Measurements from ENCODE around the gene DNAJC17. TPM values are rescaled to one million over a fixed set of nuclear protein-coding genes. Genes with fewer than 3 reads are reported as not detected.

Gene DNAJC17
- total and polyA plus RNA-seq, 12 donors = 27.4 to 174 (median 42.6) TPM

- peaks cover 0 to 18% of the 10 kb centered on the region in 2 donors for H3K4me1 ChIP-seq (replicated peaks in 1 of 2)
- peaks cover 0 to 29% of the 10 kb centered on the region in 2 donors for H3K36me3 ChIP-seq (replicated peaks in 1 of 2)
- TF ChIP-seq POLR2A (IDR thresholded peaks at IDR 0.05) = no peak
- no peak for TF ChIP-seq CTCF (IDR thresholded peaks at IDR 0.05)
- intact Hi-C loops (cut with DNase I) = no loop called here
- WGBS, 4 donors = 90 to 93% (median 93%) methylated on average over 2 to 4 of the region's 4 CpGs
- H3K27me3 ChIP-seq = no peaks in the 10 kb centered on the region
- H3K9me3 ChIP-seq (replicated peaks in 1 of 3) = no peaks in the 10 kb centered on the region
- H3K4me3 ChIP-seq = no peak overlapping the region
- H3K27ac ChIP-seq = no peak overlapping the region
- DNase-seq = no peak
These were observed 56.4 kb downstream of the DNAJC17 start for GRCh38 chr15:40750885-40751284.

- Histone ChIP-seq H3K4me1 (replicated peaks in 1 of 2) (peaks cover 0 to 12% of the 10 kb centered on the region in 2 donors), H3K9me3 (replicated peaks in 1 of 3) (no peaks in the 10 kb centered on the region), H3K27ac (no peak overlapping the region), H3K4me3 (no peak overlapping the region), H3K36me3 (replicated peaks in 1 of 2) (peaks cover 0 to 37% of the 10 kb centered on the region in 2 donors), H3K27me3 (no peaks in the 10 kb centered on the region)
- no peak for DNase-seq
- WGBS, 4 donors = 89 to 98% (median 97%) methylated on average over 3 to 4 of the region's 4 CpGs
- intact Hi-C loops (cut with DNase I) = no loop called here
- no peak for TF ChIP-seq POLR2A (IDR thresholded peaks at IDR 0.05)
- no peak for TF ChIP-seq CTCF (IDR thresholded peaks at IDR 0.05)
These were observed 58.1 kb downstream of the DNAJC17 start for GRCh38 chr15:40749151-40749630.

- TF ChIP-seq POLR2A (IDR thresholded peaks at IDR 0.05) (no peak), CTCF (IDR thresholded peaks at IDR 0.05) (no peak)
- intact Hi-C loops (cut with DNase I) = no loop called here
- DNase-seq = no peak
- Histone ChIP-seq H3K4me1 (replicated peaks in 1 of 2) (peaks cover 0 to 2% of the 10 kb centered on the region in 2 donors), H3K4me3 (no peak overlapping the region), H3K27me3 (no peaks in the 10 kb centered on the region), H3K27ac (no peak overlapping the region), H3K36me3 (replicated peaks in 1 of 2) (peaks cover 0 to 49% of the 10 kb centered on the region in 2 donors), H3K9me3 (replicated peaks in 1 of 3) (no peaks in the 10 kb centered on the region)
- 65 to 72% (median 66%) methylated on average over 6 to 7 of the region's 7 CpGs for WGBS, 4 donors
These were observed 59.3 kb downstream of the DNAJC17 start for GRCh38 chr15:40747685-40748631.

- Histone ChIP-seq H3K4me3 (no peak overlapping the region), H3K36me3 (replicated peaks in 1 of 2) (peaks cover 0 to 54% of the 10 kb centered on the region in 2 donors)
These were observed 60.3 kb downstream of the DNAJC17 start for GRCh38 chr15:40746916-40747418.

More at GRCh38 chr15:40746916-40747418, 60.3 kb downstream of the DNAJC17 start:
- intact Hi-C loops (cut with DNase I) = no loop called here
- Histone ChIP-seq H3K27me3 (no peaks in the 10 kb centered on the region), H3K9me3 (replicated peaks in 1 of 3) (no peaks in the 10 kb centered on the region), H3K4me1 (replicated peaks in 1 of 2) (no peaks in the 10 kb centered on the region), H3K27ac (no peak overlapping the region)
- 70 to 78% (median 72%) methylated on average over 3 of the region's 3 CpGs for WGBS, 4 donors
- TF ChIP-seq CTCF (IDR thresholded peaks at IDR 0.05) (no peak), POLR2A (IDR thresholded peaks at IDR 0.05) (no peak)
- DNase-seq = no peak
